NOMO-1 treated with DMSO at 0.1 percent for 48 hours (cell line): ENCODE data around the gene FIBP.

Source experiments
- DNase-seq: peaks from one replicate; lab custom pipeline; 2025; ENCODE audit not compliant: unreplicated experiment; lab: John Stamatoyannopoulos, UW

FIBP gene

GRCh38 chr11:65891219-65892136 lies 3.2 kb upstream of the FIBP start:
- DNase-seq: no peak

DNA sequence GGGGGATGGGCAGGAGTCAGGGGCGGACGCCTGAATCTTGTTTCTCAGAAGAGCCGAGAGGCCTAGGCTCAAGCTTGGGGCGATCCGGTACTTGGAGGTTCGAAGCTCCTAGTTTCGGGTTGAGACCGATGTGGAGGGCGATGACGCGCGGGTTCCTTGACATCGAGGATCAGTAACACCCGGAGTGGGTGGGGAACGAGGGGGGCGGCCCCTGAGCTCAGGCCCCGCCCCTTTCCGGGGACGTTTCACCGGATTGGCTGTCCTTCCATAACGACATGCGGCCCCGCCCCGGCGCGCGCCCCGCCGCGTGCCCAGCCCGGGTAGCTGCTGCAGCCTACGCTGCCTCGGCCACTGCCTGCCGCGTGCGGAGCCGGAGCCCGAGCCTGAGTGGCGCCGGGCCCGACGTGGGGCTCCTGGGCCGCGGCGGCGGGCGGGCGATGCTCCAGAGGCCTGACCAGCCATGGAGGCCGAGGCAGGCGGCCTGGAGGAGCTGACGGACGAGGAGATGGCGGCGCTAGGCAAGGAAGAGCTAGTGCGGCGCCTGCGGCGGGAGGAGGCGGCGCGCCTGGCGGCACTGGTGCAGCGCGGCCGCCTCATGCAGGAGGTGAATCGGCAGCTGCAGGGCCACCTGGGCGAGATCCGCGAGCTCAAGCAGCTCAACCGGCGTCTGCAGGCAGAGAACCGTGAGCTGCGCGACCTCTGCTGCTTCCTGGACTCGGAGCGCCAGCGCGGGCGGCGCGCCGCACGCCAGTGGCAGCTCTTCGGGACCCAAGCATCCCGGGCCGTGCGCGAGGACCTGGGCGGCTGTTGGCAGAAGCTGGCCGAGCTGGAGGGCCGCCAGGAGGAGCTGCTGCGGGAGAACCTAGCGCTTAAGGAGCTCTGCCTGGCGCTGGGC lies 2.3 kb upstream of the FIBP start, which contains the start of gene CCDC85B:
Gene CCDC85B, plus strand, starts transcription at position 350 of the 895 bp plus-strand sequence. Its CDS starts 111 bp downstream, at position 461.
- peak; percentile 87 for DNase-seq

DNA sequence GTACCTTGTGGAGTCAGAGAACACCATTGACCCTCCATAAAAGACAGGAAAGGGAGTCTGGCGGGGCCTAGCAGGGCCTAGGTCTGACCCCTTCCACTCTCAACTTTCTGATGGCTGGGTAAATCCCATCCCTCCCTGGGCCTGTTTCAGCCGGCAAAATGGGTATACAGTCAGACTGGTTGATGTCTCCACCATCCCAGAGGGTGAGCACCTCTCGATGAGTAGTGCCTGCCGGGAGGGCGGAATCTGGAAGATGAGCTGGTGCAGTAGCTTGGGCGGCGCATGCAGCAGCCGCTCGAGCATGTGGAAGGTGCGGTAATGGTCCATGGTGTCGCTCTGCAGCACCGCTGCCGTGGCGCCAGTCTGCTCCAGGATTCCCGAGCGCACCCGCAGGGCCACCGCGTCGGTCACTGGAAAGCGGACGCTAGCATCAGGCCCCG lies 528 bp downstream of the FIBP start:
- no peak for DNase-seq

- DNase-seq: no peak
Measured at GRCh38 chr11:65886826-65887722, 1.2 kb downstream of the FIBP start.

DNA sequence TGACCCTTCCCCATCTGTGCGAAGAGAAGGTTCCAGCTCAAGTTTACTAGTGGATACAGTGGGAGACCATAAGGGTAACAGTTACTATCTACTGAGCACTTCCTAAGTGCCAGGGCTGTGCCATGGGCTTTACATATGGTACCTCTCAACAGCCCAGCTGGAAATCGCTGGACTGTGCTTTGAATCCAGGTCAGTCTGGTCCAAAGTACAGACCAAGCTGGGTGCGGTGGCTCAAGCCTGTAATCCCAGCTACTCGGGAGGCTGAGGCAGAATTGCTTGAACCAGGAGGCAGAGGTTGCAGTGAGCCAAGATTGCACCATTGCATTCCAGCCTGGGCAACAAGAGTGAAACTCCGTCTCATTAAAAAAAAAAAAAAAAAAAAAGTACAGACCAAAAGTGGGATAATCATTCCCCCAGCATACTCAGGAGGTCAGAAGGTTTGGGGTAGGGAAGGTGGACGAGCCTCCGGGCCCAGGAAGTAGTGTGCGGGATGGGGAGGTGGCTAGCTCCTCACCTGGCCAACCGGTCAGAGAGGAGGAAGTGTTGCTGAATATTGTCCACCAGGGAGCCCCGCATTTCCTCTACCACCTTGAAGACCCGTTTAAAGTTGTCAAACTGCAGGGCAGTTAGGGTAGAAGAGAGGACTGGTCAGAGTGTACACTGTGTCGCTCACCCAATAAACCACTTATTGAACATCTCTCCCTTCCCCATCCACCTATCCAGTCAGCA lies 2.3 kb downstream of the FIBP start:
- no peak for DNase-seq

DNA sequence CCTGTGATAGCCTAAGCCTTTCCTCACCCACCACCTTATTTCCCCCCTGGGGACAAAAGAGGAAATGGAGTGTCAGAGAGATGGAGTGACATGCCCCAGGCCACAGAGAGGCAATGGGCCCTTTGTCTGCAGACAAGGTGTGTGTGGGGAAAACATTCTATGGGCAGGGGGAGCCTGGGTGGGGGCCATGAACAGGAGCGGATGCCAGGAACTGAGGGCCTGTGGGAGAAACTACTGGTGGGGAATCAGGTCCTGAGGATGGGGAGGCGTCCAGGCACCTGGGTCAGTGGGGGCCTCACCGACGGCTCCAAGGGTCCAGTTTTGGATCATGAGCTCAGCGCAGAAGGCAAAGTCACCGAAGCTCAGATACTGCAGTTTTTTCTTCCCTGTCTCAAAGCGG lies 3.0 kb downstream of the FIBP start:
- no peak for DNase-seq

DNA sequence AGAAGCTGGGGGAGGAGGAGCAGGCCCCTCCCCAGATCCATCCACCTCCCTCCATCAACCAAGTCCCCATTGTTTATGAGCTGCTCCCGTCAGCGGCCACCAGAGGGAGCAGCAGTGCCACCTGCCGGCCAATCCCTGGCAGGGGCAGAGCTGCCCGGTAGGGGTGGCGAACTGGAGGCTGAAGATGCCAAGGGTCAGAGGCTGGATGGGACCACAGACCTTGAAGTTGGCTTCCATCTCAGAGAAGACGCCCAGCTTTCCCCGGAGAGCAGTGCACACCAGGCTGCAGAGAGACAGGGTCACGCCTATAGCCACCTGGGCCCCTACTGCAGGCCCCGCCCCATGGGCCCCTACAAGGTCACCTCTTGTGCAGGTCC lies 3.6 kb downstream of the FIBP start:
- DNase-seq: peak; percentile 58

DNA sequence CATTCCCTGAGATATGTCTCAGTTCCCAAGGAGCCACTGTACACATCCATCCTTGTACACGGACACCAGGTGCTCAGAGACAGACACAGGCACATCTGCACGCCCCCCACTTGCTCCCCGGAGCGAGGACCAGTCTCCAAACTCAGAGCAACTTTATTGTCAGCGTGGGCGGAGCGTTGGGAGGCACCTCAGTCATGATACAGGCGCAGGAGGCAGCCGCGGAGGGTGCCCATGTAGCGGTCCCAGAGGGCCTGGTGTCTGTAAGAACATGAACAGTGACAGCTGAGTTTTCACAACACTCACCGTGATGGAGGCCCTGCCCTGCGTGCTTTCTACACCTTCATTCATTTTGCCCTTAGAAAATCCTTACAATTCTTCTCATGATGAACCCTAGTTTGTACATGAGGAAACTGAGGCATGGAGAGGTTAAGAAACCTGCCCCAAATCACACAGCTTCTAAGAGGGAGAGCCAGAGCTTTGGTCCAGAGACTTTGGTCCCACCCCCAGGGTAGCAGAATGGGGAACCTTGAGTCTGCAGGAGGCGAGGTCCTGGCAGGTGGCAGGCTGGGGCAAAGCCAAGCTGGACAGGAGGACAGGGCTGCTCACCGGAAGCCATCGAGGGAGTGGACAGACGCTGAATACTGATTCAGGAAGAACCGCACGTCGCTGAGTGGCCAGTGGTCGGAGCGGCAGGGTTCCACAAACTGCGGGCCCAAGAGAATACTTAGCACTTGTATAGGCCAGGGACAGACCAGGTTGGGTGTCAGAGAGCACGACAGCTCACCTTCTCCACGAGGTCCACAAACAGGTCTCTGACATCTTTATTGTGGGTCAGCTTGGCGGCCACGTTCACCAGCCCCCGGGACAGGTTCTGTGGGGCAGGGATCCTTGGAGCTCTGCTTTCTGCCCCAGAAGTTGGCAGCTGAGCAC lies 4.2 kb downstream of the FIBP start:
- no peak for DNase-seq

- DNase-seq: no peak
Measured at GRCh38 chr11:65883058-65883761, 5.1 kb downstream of the FIBP start.

GRCh38 chr11:65882120-65883057 lies 5.9 kb downstream of the FIBP start:
- no peak for DNase-seq

DNA sequence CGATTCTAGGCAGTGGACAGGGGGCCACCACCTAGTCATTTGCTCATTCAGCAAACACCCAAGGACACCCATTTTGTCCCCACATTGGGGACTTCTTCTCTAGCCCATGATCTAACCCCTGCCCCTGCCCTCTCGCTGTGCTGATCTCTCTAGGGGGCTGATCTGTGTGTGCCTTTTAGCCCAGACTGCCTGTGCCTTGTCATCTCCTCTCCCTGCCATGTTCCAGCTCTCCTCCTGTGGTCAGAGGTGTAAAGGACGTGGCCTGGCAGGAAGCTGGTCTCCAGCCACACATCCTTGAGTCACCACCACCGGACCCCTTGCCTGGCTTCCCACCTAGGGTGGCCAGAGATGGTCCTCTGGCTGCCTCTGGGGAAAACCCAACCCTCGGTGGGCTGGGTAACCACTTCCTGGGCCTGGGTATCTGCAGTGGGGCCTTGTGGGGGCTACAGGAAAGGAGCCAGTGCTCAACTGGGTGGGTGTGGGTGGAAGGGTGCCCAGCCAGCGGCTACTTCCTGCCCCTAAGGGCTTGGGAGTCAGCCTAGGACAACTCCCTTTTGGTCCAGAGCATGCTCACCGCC lies 7.3 kb downstream of the FIBP start:
- no peak for DNase-seq

DNA sequence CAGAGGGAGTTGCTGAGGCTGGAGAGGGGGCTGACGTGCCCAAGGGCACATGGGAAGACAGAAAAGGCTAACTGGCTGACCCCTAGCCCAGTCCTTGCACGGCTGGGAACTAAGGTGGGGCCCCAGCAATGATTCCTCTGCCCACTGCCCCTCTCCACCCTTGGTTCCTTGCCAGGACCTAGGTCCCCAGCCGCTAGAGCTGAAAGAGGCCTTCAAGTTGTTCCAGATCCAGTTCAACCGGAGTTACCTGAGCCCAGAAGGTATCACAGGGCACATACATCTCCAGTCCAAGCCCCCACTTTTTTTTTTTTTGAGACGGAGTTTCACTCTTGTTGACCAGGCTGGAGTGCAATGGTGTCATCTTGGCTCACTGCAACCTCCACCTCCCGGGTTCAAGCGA lies 8.2 kb downstream of the FIBP start:
- no peak for DNase-seq

- no peak for DNase-seq
Measured at GRCh38 chr11:65879617-65880016, 8.7 kb downstream of the FIBP start, which contains the start of gene CTSW. TSS of gene CTSW (plus strand) at chr11:65879837. CDS start at chr11:65879855, 18 bp downstream.

- peak; percentile 83 for DNase-seq
Measured at GRCh38 chr11:65873318-65874156, 14.7 kb downstream of the FIBP start.

DNA sequence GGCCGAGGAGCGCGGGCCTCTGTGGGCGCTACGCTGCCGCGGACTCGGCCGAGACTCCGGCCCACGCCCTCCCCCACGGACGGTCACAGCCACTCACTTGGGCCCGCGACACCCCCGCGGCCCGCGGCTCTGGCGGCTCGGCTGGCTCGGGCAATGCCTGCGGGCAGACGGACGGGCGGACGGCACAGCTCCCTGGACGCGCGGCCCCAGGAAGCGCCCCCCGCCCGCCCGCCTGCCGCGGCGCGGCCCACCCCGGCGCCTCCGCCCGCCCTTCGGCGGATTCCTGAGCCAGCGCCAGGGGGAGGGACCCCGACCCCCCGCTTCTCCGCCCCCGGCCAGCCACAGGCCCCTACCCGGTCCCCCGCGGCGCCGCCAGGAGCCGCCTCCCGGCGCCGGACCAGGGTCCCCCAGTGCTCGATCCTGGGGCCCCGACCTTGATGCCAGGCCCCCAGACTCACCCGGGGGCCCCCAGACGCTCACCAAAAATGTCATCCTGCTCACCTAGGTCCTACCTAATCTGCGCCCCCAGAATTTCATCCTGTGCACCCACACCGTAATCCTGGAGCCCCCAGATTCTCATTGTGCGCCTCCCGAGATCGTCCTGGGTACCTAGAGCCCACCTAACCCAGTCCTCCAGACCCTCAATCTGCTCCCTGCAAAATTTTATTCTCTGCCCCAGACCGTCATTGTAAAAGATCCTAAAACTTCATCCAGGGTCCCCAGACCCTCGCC lies 15.5 kb downstream of the FIBP start, which contains the start of gene EFEMP2:
Gene EFEMP2, minus strand, starts transcription at position 215 of the 732 bp plus-strand sequence. CDS start 446 bp downstream, outside the sequence.
- DNase-seq: no peak
